GM23248 (cell line): Measurements from ENCODE around the gene PHF8.

Source experiments
- EZH2 ChIP-seq: fragments of 200-600 bp; sonication (generic); IDR thresholded peaks from 2 replicates; pipeline ENCODE4 v1.6.1; 2018; ENCODE audit warnings: antibody characterized with exemption, mild to moderate bottlenecking; ENCODE audit not compliant: insufficient read depth, poor library complexity, severe bottlenecking
- EZH2phosphoT487 ChIP-seq: fragments of 200-600 bp; sonication (generic); IDR thresholded peaks from 2 replicates; pipeline ENCODE4 v1.6.1; 2018; ENCODE audit warnings: antibody characterized with exemption, moderate library complexity, mild to moderate bottlenecking, low read depth; ENCODE audit not compliant: insufficient read depth

DNA sequence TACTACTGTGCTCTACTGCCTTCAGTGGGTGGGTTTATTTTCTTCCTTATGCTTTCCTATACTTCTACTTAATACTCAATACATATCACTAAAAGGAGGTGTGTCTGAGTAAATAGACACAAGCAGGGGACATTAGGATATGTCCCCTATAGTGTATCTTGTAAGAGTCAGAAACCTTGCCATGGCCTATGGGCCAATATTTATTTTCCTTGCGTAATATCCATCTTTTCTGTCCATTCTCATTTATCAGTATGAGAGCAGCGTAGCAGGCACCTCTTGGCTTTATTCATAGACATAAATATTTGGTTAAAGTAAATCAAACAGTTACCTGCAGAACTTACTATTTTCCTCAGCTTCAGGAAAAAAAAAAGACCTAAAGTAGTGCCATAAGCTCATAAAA lies 46.6 kb upstream of the PHF8 start:
- TF ChIP-seq EZH2 = no peak
- TF ChIP-seq EZH2phosphoT487 = no peak
